ENCODE results near the gene CCDC187.
A peak's percentile ranks its signal among the peaks of the same experiment; 100 is the strongest.

Gene CCDC187

DNA sequence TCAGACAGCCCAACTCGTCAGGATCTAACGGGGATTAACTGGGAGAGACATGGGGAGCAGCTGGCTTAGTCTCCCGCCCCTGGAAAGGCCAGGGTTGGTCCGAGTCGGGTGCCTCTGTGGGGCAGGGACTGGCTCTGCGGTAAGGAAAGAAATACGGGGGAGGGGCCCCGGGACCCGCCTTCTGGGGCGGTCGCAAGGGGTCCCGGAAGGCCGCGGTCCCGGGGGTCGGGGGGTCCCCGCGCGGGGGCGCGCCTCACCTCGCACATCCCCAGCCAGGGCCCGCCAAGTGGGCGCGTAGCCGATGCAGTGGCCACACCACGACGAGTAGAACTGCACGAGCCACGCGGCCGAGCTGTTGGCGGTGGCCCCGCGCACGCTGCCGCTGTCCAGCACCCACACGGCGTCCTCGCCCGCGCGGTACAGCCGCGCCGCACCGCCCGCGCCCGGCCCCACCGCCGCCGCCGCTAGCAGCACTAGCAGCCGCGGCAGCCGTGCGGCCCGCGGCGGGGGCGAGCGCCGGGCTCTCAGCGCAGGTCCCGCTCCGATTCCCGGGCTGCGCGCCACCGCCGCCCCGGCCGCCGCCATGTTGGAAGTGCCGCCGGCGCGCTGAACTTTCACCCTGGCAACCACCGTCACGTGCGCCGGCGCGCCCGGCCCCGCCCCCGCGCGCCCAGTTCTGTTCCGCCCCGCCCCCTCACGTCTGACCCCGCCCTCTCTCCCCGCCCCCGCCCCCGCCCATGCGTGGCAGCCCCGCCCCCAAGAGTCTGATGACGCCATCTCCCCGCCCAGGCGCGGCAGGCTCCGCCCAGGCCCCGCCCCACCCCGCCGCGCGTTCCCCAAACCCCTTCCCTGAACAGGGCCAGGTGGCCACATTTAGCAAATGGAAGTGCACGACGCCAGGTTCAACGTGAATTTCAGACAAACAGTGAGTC lies 58.4 kb downstream of the CCDC187 start, which contains the start of gene QSOX2:
QSOX2 (minus strand) TSS at position 594 of the 932 bp plus-strand sequence; CDS start at position 585, 9 bp downstream.
- no peak for DNase-seq (ENCODE audit: low read depth)
- TF ChIP-seq CTCF (conservative IDR thresholded peaks at IDR 0.05; ENCODE audit: low read depth, low read length), result no peak

GRCh38 chr9:136244969-136245218 lies 59.0 kb downstream of the CCDC187 start:
- TF ChIP-seq CTCF (conservative IDR thresholded peaks at IDR 0.05; ENCODE audit: low read depth, low read length), result no peak
- H3K4me3 ChIP-seq (ENCODE audit: low read length), result peak overlapping the region; percentile 69
- no peak for DNase-seq (ENCODE audit: low read depth)

More for the DNA sequence above, 58.4 kb downstream of the CCDC187 start, which contains the start of gene QSOX2:
- peak within 1 kb of the TSS; percentile 69 for H3K4me3 ChIP-seq (ENCODE audit: low read length)

- H3K4me3 ChIP-seq (ENCODE audit: low read length), result peak overlapping the region; percentile 69
- TF ChIP-seq CTCF (conservative IDR thresholded peaks at IDR 0.05; ENCODE audit: low read depth, low read length), result no peak
- no peak for DNase-seq (ENCODE audit: low read depth)
Observed at GRCh38 chr9:136244122-136244968, 59.5 kb downstream of the CCDC187 start.

- no peak for TF ChIP-seq CTCF (conservative IDR thresholded peaks at IDR 0.05; ENCODE audit: low read depth, low read length)
- DNase-seq (ENCODE audit: low read depth), result no peak
- H3K4me3 ChIP-seq (ENCODE audit: low read length), result no peak overlapping the region
Observed at GRCh38 chr9:136243631-136244030, 60.3 kb downstream of the CCDC187 start.

DNA sequence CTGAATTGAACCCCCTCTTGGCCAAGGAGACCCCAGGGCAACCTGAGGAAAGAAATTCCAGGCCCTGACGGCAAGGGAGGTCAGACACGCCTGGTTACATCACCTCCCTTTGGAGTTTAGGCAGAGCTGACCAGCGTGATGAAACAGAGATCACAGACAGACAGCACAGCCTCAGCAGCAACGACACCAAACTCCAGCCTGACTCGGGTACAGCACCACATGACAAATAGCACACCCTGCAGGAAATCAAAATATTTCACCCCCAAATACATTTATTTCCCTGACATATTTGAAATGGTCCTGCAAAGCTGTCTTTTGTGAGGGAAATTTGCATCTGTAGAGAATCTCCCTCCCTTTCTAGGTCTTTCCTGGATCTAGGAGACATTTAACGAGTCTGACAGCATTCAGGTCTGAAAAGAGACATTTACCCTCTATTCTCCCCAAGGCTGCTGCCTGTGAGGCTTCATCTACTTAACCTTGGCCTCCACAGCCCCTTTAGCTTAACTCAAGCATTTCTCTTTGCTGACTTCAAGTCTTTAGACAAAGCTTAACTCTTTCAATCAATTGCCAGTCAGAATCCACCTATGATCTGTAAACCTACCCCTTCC lies 60.9 kb downstream of the CCDC187 start:
- TF ChIP-seq CTCF (conservative IDR thresholded peaks at IDR 0.05; ENCODE audit: low read depth, low read length), result no peak
- H3K4me3 ChIP-seq (ENCODE audit: low read length), result no peak overlapping the region
- no peak for DNase-seq (ENCODE audit: low read depth)

- no peak overlapping the region for H3K4me3 ChIP-seq (ENCODE audit: low read length)
- TF ChIP-seq CTCF (conservative IDR thresholded peaks at IDR 0.05; ENCODE audit: low read depth, low read length), result no peak
- DNase-seq (ENCODE audit: low read depth), result no peak
Observed at GRCh38 chr9:136242248-136242647, 61.6 kb downstream of the CCDC187 start.

Measured in retinal pigment epithelial cell (primary cell).